ENCODE data around the gene TRANK1. TPM values are rescaled to one million over a fixed set of nuclear protein-coding genes. Genes with fewer than 3 reads are reported as not detected.
"Not testable (repeated sequence)": the region's sequence is repeated elsewhere in the genome, so short reads cannot be mapped to it uniquely, and the experiment has no call there.

Gene TRANK1
- total RNA-seq, 1 donor = 43.9 TPM

DNA sequence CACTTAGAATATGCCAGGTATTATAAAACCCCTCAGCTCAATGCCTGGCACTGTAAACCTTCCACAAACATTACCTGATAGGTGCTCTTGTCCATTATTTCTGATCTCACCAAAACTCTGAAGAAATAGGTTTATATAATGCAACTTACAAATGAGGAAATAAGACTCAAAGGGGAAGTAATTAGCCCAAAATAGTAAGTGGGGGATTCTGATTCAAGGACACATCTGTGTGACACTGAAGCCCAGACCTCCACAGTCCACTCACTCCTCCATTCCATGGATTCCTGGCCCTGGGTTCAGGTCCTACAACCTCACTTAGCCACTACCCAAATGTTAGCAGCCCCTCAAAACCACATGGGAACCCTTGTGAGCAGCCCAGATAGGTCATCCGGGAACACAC, 49.9 kb downstream of the TRANK1 start:
- DNase-seq (ENCODE audit: low read depth in 2 of 3, low spot score in 2 of 3) = peak in 1 of 3 donors; percentile 39

DNA sequence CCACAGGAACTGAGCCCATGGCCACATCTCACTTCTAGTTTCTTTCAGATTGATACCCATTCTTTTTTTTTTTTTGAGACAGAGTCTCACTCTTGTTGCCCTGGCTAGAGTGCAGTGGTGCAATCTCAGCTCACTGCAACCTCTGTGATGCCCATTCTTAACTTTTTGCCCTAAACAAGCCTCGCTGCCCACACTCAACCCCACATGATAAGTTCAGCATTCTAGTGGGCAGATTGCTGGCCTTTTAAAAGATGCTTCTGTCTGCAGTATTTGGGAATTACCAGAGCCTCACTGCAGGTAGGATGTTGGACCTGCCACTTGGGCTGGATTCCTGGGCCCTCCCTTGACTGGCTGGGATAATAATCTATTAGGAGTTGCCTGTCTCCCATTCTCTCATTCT, 51.0 kb downstream of the TRANK1 start:
- DNase-seq (ENCODE audit: low read depth in 2 of 3, low spot score in 2 of 3) = no peak

DNA sequence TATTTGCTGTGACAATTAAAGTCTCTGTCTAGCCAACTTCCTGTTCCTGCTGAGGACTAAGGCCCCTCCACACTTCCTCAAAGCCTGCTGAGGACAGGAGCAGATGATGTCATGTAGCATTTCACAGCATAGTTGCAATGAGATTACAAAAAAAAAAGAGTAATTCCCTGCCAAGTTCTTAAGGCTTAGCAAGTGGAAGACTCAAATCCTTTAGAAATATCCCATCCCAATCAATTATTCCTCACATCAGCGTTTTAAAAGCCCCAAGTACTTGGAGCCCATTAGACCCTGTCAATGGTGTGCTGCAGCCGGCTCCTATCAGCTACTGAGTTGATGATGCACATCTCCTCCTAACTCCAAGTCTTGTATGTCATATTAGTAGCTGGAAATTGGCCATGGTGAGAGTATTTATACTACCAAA, 51.7 kb downstream of the TRANK1 start:
- DNase-seq (ENCODE audit: low read depth in 2 of 3, low spot score in 2 of 3) = peak in 2 of 3 donors; percentile 47 to 66

DNA sequence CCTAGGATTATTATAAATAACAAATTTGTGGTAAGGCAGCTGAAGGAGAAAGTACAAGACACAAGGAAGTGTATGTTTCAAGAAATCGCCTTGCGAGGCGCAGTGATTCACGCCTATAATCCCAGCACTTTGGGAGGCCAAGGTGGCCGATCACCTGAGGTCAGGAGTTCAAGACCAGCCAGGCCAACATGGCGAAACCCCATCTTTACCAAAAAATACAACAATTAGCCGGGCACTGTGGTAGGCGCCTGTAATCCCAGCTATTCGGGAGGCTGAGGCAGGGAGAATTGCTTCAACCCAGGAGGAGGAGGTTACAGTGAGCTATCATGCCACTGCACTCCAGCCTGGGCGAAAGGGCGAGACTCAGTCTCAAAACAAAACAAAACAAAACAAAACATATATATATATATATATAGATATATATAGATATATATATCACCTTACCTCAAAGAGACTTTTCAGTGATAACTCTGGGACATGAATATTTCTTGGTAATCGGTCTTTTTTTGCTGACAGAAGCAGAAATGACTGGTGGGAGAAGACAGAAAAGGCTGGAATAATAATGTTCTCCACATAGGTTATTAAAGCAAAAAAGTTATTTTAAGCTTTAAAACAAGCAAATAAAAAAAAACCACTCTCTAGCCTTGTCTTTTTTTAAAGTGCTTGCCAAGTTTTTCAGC, 52.3 kb downstream of the TRANK1 start:
- no peak for DNase-seq (ENCODE audit: low read depth in 2 of 3, low spot score in 2 of 3)

DNA sequence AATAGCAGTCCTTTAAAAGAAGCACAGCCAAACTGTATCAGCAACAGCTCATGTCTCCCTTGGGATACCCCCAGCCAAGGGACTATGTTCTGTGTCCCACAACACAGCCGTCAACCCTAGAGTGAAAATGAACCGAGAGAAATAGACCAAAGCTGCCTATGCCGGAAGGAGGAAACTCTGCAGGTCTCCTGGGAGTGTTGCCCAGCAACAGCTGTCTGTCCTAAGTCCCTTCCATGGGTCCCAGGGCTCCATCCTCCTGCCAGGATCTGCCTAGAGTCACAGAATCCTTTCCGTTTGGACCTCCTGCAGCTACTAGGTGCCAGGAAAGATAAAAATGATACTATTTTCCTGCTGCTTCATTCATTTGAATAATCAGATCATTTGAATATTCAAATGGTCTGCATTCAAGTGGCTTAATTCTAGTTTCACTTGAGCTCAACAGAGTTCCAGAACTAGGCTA, 53.1 kb downstream of the TRANK1 start:
- no peak for DNase-seq (ENCODE audit: low read depth in 2 of 3, low spot score in 2 of 3)

DNA sequence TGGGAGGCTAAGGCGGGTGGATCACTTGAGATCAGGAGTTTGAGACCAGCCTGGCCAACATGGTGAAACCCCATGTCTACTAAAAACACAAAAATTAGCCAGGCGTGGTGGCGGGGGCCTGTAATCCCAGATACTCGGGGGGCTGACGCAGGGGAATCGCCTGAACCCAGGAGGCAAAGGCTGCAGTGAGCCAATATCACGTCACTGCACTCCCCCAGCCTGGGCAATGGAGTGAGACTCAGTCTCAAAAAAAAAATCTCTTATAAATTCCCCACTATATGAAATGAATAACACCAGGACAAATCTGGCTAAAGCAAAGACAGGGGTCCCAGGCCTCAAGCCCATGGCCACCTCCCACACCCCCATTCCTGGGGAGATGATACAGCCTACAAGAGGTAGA, 53.8 kb downstream of the TRANK1 start:
- not testable (repeated sequence) for DNase-seq (ENCODE audit: low read depth in 2 of 3, low spot score in 2 of 3)

DNA sequence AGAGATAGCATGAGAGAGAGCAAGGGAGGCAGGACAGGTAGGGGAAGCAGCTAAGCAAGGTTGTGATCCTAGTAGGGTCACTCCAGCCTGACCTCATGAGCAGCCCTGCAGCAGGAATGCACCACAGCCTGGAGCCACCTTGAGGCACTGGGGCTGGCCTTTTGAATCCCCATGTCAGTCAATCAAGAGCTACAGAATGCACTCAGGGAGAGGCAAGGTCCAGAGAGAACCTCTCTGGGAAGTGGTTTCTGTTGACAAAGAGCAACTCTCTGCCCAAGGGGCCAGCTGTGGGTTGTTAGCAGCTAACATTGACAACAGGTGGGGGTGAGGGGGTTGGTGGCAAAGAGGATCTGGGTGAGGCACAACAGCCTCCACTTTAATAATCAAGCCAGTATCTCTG, 54.6 kb downstream of the TRANK1 start:
- DNase-seq (ENCODE audit: low read depth in 2 of 3, low spot score in 2 of 3) = no peak

DNA sequence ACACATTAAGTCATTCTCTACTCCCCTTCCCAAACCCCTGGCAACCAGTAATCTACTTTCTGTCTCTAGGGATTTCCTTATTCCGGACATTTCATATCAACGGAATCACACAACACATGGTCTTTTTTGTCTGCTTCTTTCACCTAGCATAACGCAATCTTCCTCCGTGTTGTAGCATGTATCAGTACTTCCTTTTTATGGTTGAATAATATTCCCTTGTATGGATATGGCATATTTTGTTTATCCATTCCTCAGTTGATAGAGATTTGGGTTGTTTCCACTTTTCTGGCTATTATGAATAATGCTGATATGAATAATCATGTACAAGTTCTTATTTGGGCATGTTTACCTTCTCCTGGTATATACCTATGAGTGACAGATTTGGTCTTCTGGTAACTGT, 63.1 kb downstream of the TRANK1 start:
- DNase-seq (ENCODE audit: low read depth in 2 of 3, low spot score in 2 of 3) = no peak

DNA sequence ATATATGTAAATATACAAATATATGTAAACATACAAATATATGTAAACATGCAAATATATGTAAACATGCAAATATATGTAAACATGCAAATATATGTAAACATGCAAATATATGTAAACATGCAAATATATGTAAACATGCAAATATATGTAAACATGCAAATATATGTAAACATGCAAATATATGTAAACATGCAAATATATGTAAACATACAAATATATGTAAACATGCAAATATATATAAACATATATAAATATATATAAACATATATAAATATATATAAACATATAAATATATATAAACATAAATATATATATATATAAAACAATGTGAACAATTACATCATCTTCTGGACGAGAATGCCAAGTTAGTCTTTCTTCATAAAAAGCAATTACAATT, 65.0 kb downstream of the TRANK1 start:
- DNase-seq (ENCODE audit: low read depth in 2 of 3, low spot score in 2 of 3) = not testable (repeated sequence)

DNA sequence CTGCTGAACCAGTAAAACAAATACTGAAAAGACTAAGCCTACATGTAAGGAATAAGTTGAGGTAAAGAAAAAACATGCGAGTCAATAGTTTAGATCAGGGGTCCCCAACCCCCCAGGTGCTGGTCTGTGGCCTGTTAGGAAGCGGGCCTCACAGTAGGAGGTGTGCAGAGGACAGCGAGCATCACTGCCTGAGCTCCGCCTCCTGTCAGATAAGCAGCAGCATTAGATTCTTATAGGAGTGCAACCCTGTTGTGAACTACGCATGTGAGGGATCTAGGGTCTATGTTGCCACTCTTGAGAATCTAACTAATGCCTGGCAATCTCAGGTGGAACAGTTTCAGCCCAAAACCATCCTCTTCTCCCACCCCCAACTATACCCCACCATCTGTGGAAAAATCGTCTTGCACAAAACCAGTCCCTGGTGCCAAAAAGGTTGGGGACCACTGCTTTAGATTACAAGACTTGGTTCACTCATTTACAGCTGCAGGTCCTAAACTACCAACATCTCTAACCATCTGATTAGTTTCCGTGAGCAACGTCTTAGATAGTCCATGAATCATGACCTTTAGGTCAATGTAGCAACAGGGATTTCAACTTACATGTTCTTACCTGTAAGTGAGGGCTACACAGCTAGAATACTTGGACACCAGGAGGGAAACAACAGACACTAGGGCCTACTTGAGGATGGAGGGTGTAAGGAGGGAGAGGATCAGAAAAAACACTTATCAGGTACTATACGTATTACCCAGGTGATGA, 66.7 kb downstream of the TRANK1 start:
- DNase-seq (ENCODE audit: low read depth in 2 of 3, low spot score in 2 of 3) = no peak

DNA sequence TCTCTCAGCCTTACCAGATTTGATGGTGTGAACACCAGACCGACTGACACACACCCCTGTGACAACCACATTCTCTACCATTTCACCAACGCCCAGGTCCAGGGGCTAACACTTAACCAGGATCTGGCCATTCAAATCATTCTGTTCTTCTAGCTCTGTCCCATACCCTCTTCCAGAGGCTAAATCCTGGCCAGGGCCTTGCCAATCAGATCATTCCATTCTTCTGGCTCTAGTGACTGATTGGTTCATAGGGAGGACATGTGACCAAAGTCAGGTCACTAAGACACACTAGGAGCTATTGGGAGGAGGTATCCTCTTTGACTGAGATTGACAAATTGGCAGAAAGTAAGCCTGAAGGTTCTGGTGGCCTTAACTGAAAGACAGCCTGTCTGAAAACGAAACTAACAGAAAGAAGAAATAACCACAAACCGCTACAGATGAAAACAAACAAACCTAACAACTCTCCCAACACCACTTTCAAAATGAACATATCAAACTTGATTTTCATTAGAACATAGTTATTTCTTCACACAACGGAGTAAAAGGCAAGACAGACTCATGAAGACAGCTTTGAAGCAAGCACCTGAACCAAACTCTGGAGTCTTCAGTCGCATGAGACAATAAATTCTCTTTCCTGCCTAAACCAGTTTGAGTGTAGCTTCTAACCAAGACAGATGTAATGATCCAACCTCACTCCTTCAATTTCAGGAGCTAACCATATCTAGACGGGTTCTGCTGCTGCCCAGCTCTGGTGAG, 68.5 kb downstream of the TRANK1 start:
- DNase-seq (ENCODE audit: low read depth in 2 of 3, low spot score in 2 of 3) = peak; percentile 33 to 64 (median 38)

DNA sequence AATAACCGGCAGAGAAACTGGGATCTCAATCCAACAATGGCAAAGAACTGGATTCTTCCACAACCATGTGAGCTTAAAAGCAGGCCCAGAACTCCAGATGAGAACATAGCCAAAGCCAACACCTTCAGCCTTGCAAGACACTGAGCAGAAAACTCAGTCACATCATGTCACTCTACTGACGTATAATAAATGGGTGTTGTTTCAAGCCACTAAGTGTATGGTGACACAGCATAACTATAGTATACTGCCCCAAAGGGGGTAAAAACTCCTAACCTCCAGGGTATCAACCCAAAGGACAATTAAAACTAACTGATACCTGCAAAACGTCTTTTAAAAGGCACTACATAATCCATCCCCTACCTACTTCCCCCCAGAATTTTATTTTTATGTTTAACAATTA, 69.5 kb downstream of the TRANK1 start:
- no peak for DNase-seq (ENCODE audit: low read depth in 2 of 3, low spot score in 2 of 3)

DNA sequence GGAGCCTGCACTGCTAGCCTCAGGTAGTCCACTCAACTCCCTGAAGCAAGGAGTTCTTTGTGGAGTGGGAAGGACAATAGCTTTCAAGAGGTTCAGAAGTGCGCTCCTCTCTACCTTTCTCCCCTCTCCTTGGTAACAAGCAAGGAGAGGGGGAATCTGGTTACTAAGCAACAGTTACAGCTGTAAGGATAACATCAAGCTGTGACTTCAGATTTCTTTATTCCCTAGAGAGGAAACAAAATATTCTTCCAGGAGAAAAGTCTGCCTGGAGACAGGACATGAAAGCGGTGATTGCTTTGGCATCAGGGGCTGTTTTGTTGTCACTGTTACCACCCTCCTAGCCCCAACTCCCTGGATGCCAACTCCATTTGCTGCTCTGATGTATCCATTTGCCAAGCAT, 70.4 kb downstream of the TRANK1 start:
- DNase-seq (ENCODE audit: low read depth in 2 of 3, low spot score in 2 of 3) = no peak

DNA sequence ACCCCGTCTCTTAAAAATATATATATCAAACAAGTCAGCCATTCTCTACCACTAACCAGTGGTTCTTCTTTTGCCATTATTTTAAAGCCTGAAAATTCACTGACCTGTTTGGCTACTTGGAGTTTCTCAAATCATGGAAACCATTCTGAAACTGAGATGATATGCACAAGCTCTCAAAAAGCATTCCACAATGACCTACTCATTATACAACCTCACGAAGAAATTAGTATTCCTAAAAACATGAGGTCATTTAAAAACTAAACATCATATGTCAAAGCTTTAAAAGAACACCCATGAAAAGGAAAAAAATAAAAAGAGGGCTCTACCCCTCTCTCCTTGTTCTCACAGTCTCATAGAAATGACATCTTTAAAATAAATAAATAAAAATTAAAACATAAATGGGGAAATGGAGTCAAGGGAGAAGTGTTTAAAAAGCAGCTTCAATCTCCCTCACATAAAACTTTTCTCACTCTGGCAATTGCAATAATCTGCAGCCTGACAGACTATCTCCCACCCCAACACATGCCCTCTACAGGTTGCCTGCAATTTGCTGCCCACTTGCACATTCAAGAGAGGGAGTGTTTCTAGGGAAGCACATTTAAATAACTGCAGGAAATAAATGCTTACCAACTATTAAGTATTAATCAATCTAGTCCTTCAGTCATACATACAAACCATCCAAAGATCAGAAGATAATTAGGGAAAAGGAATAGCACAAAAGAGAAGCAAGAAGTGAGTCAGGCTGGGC, 73.3 kb downstream of the TRANK1 start:
- DNase-seq (ENCODE audit: low read depth in 2 of 3, low spot score in 2 of 3) = no peak

DNA sequence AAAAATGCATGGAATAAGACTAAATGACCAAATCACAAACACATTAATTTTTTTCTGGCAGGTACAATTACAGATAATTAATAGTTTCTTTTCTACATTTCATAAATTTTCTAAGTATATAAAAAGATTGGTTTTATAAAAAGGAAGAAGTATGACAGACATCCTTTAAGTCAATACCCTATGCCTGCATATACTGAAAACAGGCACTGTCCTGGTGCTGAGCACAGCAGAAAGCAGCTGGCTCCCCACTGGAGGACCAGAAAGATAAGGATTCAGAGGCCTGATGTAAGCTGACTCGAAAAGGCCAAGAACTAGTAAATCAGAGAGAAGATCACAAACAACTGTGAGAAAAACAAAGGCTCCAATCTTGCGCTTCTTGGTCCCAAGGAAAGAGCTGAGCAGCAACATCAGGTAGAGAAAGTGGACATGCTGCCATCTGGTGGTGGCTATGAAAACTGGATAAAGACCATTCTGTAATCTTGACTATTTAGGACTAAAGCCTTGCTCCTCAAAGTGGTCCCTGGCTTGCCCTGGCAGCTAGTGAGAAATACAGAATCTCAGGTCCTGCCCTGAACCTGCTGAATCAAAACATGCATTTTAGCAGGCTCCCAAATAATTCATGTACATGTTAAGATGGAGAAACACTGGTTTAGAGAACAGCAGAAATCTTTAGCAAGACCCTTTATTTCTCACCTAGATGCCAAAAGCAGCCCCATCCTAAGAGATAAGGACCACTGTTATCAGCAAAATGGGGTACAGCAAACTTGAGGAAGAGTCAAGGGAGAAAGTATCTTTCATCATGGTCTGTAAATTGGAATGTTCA, 76.0 kb downstream of the TRANK1 start:
- peak; percentile 47 to 75 (median 58) for DNase-seq (ENCODE audit: low read depth in 2 of 3, low spot score in 2 of 3)

DNA sequence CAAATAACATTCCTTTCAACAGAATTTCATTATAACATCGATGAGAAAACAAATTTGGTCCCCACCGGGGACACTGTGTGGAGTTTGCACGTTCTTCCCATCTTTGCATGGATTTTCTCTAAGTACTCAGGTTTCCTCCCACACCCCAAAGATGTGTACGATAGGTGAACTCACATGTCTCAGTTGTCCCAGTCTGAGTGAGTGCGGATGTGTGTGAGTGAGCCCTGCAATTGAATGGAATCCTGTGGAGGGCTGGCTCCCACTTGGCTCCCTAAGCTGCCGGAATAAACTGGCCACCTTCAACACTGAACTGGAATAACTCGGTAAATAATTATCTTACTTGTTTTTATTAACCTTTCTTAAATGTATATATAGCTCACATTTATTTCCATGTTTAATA, 77.0 kb downstream of the TRANK1 start:
- DNase-seq (ENCODE audit: low read depth in 2 of 3, low spot score in 2 of 3) = no peak

DNA sequence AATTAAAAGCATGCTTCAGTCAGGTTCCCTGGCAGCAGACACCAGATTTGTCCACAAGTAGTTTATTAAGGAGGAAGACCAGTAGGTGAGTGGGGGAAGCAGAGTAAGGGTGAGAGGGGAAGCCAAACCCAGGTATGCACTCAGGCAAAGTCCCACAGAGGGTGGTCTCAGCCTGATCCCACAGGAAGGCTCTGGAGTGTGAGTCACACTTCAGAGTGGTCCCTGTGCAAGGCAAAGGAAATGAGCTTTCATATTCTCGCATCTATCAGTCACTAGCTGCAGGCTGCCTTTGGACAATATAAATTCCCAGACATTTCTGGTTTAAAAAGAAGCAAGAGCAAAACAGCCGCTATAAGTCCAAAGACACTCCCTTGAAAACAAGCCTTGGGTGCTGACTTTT, 78.5 kb downstream of the TRANK1 start:
- DNase-seq (ENCODE audit: low read depth in 2 of 3, low spot score in 2 of 3) = no peak

DNA sequence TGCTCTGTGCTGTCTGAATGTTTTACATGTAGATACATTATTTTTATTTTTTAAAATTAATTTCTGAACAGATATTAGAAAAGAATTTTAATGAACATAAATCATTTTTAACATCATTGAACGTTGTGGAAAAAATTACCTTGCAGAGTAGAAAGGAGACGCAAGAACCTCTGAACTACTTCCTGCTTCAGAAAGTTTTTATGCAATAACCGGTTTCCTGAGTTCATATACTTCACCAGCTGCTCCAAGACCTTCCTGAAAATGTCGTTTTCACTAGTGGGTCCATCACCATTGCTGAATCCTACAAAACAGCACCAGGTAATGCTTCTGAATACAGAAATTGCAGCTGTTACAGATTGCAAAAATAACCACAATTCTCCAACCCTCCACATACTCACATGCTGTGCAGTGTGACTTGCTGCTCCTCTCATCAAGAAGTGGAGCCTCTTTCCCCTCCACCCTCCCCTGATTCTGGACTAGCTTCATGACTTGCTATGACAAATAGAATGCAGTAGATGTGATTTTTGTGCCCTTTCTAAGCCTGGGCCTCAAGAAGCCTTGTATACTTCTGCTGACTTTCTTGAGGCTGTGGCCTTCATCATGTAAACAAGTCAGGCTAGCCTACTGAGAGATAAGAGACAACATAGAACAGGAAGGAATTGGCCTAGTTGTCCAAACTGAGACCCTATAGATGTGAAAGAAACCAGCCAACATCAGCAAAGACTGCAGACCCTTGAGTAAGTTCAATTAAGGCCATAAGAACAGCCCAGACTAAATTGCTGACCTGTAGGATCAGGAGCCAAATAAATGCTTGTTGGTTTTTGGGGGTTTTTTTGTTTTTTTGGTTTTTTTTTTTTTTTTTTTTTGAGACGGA, 80.4 kb downstream of the TRANK1 start:
- peak in 1 of 3 donors; percentile 32 for DNase-seq (ENCODE audit: low read depth in 2 of 3, low spot score in 2 of 3)

Measured in hematopoietic multipotent progenitor cell (in vitro differentiated cells).